Central memory CD8-positive, alpha-beta T cell (primary cell): Measurements from ENCODE around the gene TEX19.

ENCODE experiments used
- ATAC-seq: fragments of 150-1000 bp; cut with Tn5 transposase; replicated peaks from 2 replicates; pipeline ENCODE4 v1.10.0; 2022; ENCODE audit warnings: mild to moderate bottlenecking, moderate FRiP score, moderate number of reproducible peaks; ENCODE audit not compliant: poor library complexity, severe bottlenecking; ENCODE audit errors: extremely low read depth
- DNase-seq, 2 donors: peaks; one replicate each; pipeline ENCODE4 v3.0.0; 2021; ENCODE audit warnings: low spot score in 2 of 2
- H3K27ac Mint-ChIP-seq: one replicate; pipeline ENCODE4 v1.8.0; 2022; ENCODE audit warnings: low read depth, mild to moderate bottlenecking, moderate library complexity, mixed read lengths
- H3K27me3 Mint-ChIP-seq: one replicate; pipeline ENCODE4 v1.8.0; 2022; ENCODE audit warnings: mixed read lengths
- H3K36me3 Mint-ChIP-seq: one replicate; pipeline ENCODE4 v1.8.0; 2022; ENCODE audit warnings: mild to moderate bottlenecking, moderate library complexity, mixed read lengths; ENCODE audit not compliant: insufficient read depth
- H3K4me1 Mint-ChIP-seq: one replicate; pipeline ENCODE4 v1.8.0; 2022; ENCODE audit warnings: mixed read lengths
- H3K4me3 Mint-ChIP-seq: one replicate; pipeline ENCODE4 v1.8.0; 2022; ENCODE audit warnings: mild to moderate bottlenecking, moderate library complexity, mixed read lengths
- H3K9me3 Mint-ChIP-seq: one replicate; pipeline ENCODE4 v1.8.0; 2022; ENCODE audit warnings: mixed read lengths

TEX19 gene

GRCh38 chr17:82325286-82326180 lies 33.5 kb upstream of the TEX19 start:
- DNase-seq = no peak
- no peak overlapping the region for H3K4me3 Mint-ChIP-seq
- H3K36me3 Mint-ChIP-seq = peaks cover 8% of the 10 kb centered on the region
- no peak for ATAC-seq
- peaks cover 6% of the 10 kb centered on the region for H3K4me1 Mint-ChIP-seq
- no peaks in the 10 kb centered on the region for H3K27me3 Mint-ChIP-seq
- H3K27ac Mint-ChIP-seq = no peak overlapping the region
- no peaks in the 10 kb centered on the region for H3K9me3 Mint-ChIP-seq

DNA sequence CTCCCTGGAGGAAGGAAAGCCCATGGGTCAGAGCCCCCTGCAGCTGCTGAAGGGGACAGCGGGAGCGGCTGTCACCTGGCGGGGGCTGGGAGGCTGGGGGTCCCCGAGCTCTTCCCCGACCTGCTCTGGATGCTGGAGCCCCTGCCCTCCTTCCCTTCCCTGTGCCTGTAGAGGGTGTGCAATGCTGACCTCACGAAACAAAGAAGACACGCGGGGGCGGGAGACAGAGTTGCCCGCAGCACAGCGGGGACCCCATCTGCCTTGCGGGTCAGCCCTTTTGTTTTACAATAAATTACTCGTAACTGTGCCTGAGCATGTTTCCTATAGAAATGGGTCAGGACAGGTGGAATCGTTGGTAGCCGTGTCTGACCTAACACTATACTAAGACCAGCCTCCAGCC lies 31.8 kb upstream of the TEX19 start:
- no peaks in the 10 kb centered on the region for H3K27me3 Mint-ChIP-seq
- peaks cover 3% of the 10 kb centered on the region for H3K36me3 Mint-ChIP-seq
- H3K4me3 Mint-ChIP-seq = no peak overlapping the region
- no peaks in the 10 kb centered on the region for H3K9me3 Mint-ChIP-seq
- H3K4me1 Mint-ChIP-seq = peaks cover 1% of the 10 kb centered on the region
- DNase-seq (no peak), ATAC-seq (no peak)
- no peak overlapping the region for H3K27ac Mint-ChIP-seq

GRCh38 chr17:82327757-82328140 lies 31.3 kb upstream of the TEX19 start:
- no peak for DNase-seq
- Mint-ChIP-seq H3K27ac (no peak overlapping the region), H3K9me3 (no peaks in the 10 kb centered on the region), H3K27me3 (no peaks in the 10 kb centered on the region), H3K36me3 (peaks cover 3% of the 10 kb centered on the region), H3K4me3 (no peak overlapping the region), H3K4me1 (peaks cover 6% of the 10 kb centered on the region)
- no peak for ATAC-seq

DNA sequence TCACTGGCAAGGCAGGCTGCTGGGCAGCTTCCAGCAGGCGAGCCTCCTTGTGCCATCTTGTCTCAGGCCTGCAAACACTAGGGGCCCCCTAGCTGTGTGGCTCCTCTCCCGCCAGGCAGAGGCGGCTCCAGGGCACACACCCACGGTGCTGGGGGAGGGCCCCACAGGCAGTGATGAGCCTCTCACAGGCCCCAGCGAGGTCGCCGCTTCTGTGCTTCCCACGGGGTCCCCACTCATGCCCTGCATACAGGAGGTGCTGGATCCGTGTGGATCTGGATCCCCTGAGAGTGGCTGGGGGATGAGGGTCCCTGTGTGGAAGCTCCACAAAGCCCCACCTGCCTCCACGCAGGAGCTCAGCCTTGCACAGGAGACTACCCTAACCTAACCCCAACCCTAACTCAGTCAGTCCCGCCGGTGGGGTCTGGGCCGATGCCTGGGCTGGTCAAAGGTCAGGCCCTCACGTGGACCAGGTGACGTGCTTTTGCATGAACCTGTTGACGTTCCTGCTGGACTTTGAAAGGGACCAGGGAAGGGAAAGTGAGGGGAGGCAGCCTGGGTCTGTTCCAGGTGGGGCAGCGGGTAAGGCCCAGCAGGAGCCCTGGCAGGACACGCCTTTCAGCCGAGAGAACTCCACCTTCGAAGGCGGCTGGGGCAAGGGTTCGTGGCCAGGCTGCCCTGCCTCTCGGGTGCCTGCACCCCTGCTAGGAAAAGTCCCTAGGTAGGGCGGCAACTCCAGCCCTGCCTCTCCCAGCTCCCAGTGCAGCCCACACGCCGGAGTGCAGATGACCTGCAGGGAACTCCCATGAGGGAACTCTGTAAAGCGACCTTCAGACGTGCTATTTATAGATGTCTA lies 30.7 kb upstream of the TEX19 start:
- Mint-ChIP-seq H3K4me1 (peaks cover 10% of the 10 kb centered on the region), H3K4me3 (no peak overlapping the region), H3K27ac (no peak overlapping the region), H3K9me3 (no peaks in the 10 kb centered on the region), H3K36me3 (peaks cover 3% of the 10 kb centered on the region), H3K27me3 (no peaks in the 10 kb centered on the region)
- DNase-seq (no peak), ATAC-seq (no peak)

- Mint-ChIP-seq H3K27ac (no peak overlapping the region), H3K36me3 (peaks cover 3% of the 10 kb centered on the region), H3K4me1 (peaks cover 10% of the 10 kb centered on the region), H3K4me3 (no peak overlapping the region), H3K27me3 (no peaks in the 10 kb centered on the region), H3K9me3 (no peaks in the 10 kb centered on the region)
- ATAC-seq = no peak
- no peak for DNase-seq
Observed at GRCh38 chr17:82328994-82329507, 30.0 kb upstream of the TEX19 start.

DNA sequence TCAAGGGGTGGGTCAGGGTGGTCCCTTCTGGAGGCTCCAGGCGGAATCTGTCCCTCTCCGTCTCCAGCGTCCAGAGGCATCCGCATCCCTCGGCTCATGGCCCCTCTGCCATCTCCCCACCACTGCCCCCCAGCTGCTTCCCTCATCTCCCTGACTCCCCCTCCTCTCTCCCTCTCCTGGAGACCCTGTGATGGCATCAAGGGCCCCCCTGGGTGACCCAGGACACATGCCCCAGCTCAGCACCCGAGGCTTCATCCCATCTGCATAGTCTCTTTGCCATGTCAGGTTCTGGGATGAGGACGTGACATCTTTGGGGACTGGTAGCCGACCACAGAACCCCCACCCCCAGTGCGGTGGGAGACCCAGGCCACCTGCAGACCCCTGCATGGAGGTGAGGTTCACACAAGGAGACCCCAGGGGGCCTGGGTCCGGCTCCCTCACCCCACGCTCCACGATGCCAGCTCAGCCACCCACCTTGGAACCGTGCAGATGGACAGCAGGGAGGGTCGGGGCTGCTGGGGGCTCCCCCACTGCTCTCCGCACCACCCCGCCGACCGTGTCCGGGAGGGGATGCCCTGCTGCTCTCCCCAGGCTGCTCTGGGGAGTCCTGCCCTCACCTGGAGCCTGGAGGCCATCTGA lies 29.2 kb upstream of the TEX19 start:
- Mint-ChIP-seq H3K4me1 (peaks cover 12% of the 10 kb centered on the region), H3K4me3 (no peak overlapping the region), H3K9me3 (no peaks in the 10 kb centered on the region), H3K36me3 (peaks cover 2% of the 10 kb centered on the region), H3K27ac (no peak overlapping the region), H3K27me3 (peaks cover 3% of the 10 kb centered on the region)
- ATAC-seq = no peak
- DNase-seq = no peak

DNA sequence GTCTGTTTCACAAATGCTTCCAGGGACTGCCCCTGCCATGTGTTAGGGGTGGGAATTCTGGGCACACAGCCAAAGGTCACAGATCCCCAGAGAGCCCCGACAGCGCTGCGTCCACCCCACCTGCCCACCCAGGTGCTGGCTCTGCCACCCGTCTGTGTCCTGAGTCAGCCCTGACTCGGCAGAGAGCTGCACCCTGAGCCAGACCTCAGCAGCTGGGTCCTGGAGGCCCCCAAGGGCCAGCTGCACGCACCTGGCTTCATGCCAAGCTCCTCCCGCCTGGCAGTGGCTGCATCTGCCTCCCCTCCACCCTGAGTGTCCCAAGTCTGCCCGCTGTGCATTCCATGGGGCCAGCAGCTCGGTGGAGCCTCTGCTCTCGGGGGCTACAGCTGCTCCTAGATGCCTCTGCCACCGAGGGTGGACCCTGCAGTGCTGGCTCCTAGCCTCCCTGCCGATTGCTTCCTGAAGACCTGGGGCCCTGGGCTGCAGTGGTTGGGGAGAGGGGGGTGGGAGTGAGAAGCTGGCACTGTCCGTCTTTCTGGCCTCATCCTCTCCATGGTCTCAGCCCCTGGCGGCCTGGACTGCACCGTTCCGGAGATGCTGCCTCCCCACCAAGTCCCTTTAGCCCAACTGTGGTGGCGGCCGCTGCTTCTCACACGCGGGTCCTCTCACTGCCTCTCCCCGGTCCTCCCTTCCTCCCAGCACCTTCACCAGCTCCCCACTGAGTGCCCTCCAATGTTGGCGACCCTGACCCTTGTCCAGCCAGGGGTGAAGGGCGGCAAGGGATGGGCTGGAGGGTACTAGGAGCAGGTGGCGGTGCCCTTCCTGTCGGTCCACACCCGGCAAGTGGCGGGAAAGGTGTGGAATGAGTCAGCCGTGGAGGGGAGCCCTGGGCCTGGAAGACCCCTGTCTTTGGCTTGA lies 28.5 kb upstream of the TEX19 start:
- no peak overlapping the region for H3K27ac Mint-ChIP-seq
- no peak for ATAC-seq
- H3K9me3 Mint-ChIP-seq = no peaks in the 10 kb centered on the region
- no peak for DNase-seq
- peaks cover 2% of the 10 kb centered on the region for H3K36me3 Mint-ChIP-seq
- peaks cover 9% of the 10 kb centered on the region for H3K27me3 Mint-ChIP-seq
- no peak overlapping the region for H3K4me3 Mint-ChIP-seq
- peaks cover 20% of the 10 kb centered on the region for H3K4me1 Mint-ChIP-seq

DNA sequence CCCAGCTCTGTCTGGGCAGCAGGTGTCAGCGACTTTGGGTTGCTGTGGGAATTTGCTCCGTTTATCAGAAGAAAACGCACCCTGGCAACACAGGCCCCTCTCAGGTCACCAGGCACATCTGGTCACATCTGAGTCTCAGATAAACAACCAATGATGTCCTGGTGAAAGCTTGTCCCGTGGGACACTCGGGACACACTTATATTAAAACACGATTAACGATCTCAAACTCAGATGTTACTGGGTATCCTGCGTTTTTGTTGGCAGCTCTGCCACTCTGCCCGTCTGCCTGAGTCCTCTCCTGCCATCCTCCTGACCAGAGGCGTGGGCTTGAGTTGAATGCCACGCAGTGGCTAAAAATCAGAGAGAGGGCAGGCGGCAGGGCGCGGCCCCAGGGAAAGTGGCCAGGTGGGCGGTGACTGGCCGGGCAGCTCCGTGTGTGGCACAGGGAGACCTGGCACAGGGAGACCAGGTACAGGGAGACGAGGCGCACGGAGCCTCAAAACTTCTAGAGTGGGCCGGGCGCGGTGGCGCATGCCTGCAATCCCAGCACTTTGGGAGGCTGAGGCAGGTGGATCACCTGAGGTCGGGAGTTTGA lies 27.6 kb upstream of the TEX19 start:
- no peaks in the 10 kb centered on the region for H3K9me3 Mint-ChIP-seq
- H3K4me1 Mint-ChIP-seq = peaks cover 20% of the 10 kb centered on the region
- no peak overlapping the region for H3K27ac Mint-ChIP-seq
- no peak overlapping the region for H3K4me3 Mint-ChIP-seq
- DNase-seq (no peak), ATAC-seq (no peak)
- H3K36me3 Mint-ChIP-seq = peaks cover 2% of the 10 kb centered on the region
- peaks cover 9% of the 10 kb centered on the region for H3K27me3 Mint-ChIP-seq

DNA sequence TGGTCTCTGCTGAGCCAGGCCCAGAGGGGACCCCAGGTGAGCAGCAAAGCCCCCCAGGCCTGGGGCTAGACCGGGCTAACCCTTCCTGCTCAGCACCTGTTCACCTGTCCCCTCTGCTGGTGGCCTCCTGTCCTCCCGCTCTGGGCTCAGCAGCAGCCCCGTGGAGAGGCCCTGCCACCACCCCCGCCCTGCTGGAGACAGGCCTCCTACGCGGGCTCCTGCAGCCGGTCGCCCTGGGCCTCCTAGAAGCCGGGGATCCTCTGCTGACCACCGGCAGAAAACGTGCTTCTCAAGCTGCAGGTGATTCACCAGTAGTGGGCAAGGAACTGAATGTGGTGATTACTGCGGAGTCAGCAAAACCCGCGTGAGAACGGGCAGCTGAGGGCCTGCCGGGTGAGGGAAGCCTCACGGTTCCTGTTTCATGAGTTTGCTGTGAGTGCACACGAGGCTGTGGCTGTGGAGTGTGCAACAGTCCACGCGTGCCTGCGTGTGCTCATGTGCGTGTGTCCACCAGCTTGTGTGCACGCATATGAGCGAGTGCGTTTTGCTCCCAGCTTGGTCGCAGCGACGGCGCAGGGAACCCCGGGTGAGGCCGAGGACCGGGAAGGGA lies 26.3 kb upstream of the TEX19 start:
- Mint-ChIP-seq H3K4me3 (peak overlapping the region; percentile 68), H3K36me3 (peaks cover 2% of the 10 kb centered on the region), H3K9me3 (no peaks in the 10 kb centered on the region), H3K27me3 (peaks cover 9% of the 10 kb centered on the region), H3K4me1 (peaks cover 20% of the 10 kb centered on the region), H3K27ac (no peak overlapping the region)
- ATAC-seq = peak; percentile 51
- DNase-seq = no peak

DNA sequence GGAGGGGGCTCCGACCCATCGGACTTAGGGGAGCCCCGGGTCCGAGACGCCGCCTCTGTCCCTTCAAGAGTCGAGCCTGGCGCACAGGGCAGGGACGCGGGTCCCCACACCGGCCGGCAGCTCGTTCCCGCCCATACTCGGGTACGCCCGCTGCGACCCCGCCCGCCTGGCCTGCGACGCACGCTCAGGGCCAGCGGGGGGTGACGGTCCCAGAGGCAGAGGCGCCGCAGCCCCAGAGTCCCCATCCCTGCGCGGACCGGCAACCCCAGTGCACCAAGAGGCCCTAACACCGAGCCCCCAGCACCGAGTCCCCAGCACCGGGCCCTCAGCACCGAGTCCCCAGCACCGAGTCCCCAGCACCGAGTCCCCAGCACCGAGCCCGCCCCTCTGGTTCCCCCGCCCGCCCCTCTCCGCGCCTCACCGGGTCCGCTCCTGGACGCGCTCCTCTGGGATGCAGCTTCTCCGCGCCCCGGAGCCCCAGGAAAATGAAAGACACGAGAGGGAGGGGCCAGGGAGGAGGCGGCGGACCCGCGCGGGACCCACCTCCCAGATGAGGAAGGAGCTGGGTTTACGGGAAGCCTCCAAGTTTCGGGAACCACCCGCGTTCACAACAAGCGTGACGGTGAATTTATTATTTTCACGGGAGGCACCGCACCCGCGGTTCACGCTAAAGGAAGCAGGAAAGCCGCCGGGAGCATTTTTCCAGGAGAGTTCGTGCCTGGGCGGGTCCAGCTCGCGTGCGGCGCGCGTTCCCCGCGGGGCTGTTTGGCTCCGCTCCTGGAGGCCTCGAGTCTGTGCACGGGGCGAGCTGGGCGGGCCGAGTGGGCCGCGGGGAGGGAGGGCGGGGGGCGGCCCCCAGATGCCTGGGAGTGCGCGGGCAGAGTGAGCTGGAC lies 25.5 kb upstream of the TEX19 start, which contains the start of gene SECTM1:
TSS of gene SECTM1 (minus strand) at position 488 of the 893 bp plus-strand sequence. CDS start 6,526 bp downstream, outside the sequence.
- peak within 1 kb of the TSS; percentile 89 for H3K27ac Mint-ChIP-seq
- peaks cover 20% of the 10 kb centered on the region for H3K4me1 Mint-ChIP-seq
- H3K9me3 Mint-ChIP-seq = no peaks in the 10 kb centered on the region
- peaks cover 2% of the 10 kb centered on the region for H3K36me3 Mint-ChIP-seq
- H3K27me3 Mint-ChIP-seq = peaks cover 9% of the 10 kb centered on the region
- ATAC-seq (peak; percentile 40), DNase-seq (no peak)
- H3K4me3 Mint-ChIP-seq = peak within 1 kb of the TSS; percentile 95
